IMR-90 (cell line): ENCODE measurements around the gene CDC42BPA.

Source experiments
- MAZ ChIP-seq: IDR thresholded peaks from 2 replicates; pipeline ENCODE4 v1.6.1; 2012; ENCODE audit warnings: low read depth, mild to moderate bottlenecking, low read length, improper control_type of control experiment, moderate library complexity, borderline replicate concordance
- POLR2A ChIP-seq: IDR thresholded peaks from 2 replicates; pipeline ENCODE4 v1.6.1; 2012; ENCODE audit warnings: mild to moderate bottlenecking, low read depth, low read length
- RAD21 ChIP-seq: IDR thresholded peaks from 2 replicates; pipeline ENCODE4 v1.6.1; 2012; ENCODE audit warnings: low read length, improper control_type of control experiment
- RCOR1 ChIP-seq: IDR thresholded peaks from 2 replicates; pipeline ENCODE4 v1.6.1; 2012; ENCODE audit warnings: mild to moderate bottlenecking, low read length, improper control_type of control experiment; ENCODE audit not compliant: insufficient replicate concordance
- RFX5 ChIP-seq: IDR thresholded peaks from 2 replicates; pipeline ENCODE4 v1.8.0; 2012; ENCODE audit warnings: low read depth, mild to moderate bottlenecking, low read length, moderate library complexity
- SMC3 ChIP-seq: fragments of 150-350 bp; IDR thresholded peaks from 2 replicates; pipeline ENCODE4 v1.6.1; 2016; ENCODE audit warnings: low read depth, mild to moderate bottlenecking, antibody characterized with exemption, low read length, moderate library complexity
- TF ChIP-seq, protein P1 (sequence below): conservative IDR thresholded peaks from 2 replicates; pipeline ENCODE4 v1.5.1; 2012; ENCODE audit warnings: mild to moderate bottlenecking, low read depth, low read length, improper control_type of control experiment

DNA sequence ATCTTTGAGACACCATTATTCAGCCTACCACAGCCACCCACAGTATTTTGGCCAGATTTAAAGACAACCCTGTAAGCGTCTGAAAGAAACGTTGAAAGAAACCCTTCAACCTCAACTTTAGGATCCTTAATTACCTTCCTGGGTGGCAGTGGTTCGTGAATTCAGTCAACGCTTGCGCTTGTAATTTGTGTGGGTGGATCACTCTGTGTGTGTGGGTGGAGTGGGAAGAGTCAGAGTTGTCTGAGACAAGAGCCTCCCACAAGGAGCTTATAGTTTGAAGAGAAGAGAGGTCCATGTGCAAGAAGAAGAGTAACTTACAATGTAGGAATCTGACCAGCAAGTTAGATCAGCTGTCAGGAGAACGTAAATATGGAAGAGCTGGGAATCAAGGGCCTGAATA lies 369.8 kb downstream of the CDC42BPA start:
- TF ChIP-seq, protein P1, sequence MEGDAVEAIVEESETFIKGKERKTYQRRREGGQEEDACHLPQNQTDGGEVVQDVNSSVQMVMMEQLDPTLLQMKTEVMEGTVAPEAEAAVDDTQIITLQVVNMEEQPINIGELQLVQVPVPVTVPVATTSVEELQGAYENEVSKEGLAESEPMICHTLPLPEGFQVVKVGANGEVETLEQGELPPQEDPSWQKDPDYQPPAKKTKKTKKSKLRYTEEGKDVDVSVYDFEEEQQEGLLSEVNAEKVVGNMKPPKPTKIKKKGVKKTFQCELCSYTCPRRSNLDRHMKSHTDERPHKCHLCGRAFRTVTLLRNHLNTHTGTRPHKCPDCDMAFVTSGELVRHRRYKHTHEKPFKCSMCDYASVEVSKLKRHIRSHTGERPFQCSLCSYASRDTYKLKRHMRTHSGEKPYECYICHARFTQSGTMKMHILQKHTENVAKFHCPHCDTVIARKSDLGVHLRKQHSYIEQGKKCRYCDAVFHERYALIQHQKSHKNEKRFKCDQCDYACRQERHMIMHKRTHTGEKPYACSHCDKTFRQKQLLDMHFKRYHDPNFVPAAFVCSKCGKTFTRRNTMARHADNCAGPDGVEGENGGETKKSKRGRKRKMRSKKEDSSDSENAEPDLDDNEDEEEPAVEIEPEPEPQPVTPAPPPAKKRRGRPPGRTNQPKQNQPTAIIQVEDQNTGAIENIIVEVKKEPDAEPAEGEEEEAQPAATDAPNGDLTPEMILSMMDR = no peak
- TF ChIP-seq POLR2A (no peak), SMC3 (no peak), RAD21 (no peak), MAZ (no peak), RFX5 (no peak), RCOR1 (no peak)
